Activated T-helper 1 cell treated with anti-CD3 and anti-CD28 coated beads, Interleukin-12 subunit alpha, Interleukin-12 subunit beta, Interleukin-2, Interleukin-4 antibody, amounts not matched to agents 30 ng/mL and 10 ng/mL and 1 ng/mL, durations not matched to agents 14 hours and 24 hours and 36 hours (primary cell): ENCODE data around the gene CFAP97D1. TPM values are rescaled to one million over a fixed set of nuclear protein-coding genes. Genes with fewer than 3 reads are reported as not detected.
A peak's percentile ranks its signal among the peaks of the same experiment; 100 is the strongest.

Experiments
- DNase-seq: peaks from one replicate; pipeline ENCODE4 v3.0.0; 2021; ENCODE audit warnings: low spot score
- H3K27ac Mint-ChIP-seq: one replicate; pipeline ENCODE4 v1.8.0; 2021; ENCODE audit warnings: mild to moderate bottlenecking, mixed read lengths
- H3K27me3 Mint-ChIP-seq: one replicate; pipeline ENCODE4 v1.8.0; 2022; ENCODE audit warnings: mild to moderate bottlenecking, moderate library complexity, mixed read lengths; ENCODE audit not compliant: insufficient read depth
- H3K36me3 Mint-ChIP-seq: one replicate; pipeline ENCODE4 v1.8.0; 2021; ENCODE audit warnings: low read depth, mixed read lengths
- H3K4me1 Mint-ChIP-seq: one replicate; pipeline ENCODE4 v1.8.0; 2021; ENCODE audit warnings: low read depth, mixed read lengths
- H3K4me3 Mint-ChIP-seq: one replicate; pipeline ENCODE4 v1.8.0; 2021; ENCODE audit warnings: mild to moderate bottlenecking, moderate library complexity, mixed read lengths
- H3K9me3 Mint-ChIP-seq: one replicate; pipeline ENCODE4 v1.8.0; 2021; ENCODE audit warnings: mixed read lengths
- intact Hi-C: fragments of 100-400 bp; cut with micrococcal nuclease; formaldehyde crosslinking; loops from one replicate; pipeline ENCODE4 v1.15.1; 2024
- total RNA-seq: library from RNA; stranded (reverse); gene quantifications from 2 replicates; pipeline ENCODE4 v1.2.3, GENCODE V29; 2022

CFAP97D1 gene
- total RNA-seq, 1 donor from 2014 or later, result not detected

- no peak overlapping the region for H3K4me3 Mint-ChIP-seq
- intact Hi-C loops, result no loop called here
- no peak for DNase-seq
- peaks cover 9% of the 10 kb centered on the region for H3K4me1 Mint-ChIP-seq
- no peaks in the 10 kb centered on the region for H3K36me3 Mint-ChIP-seq
- no peak overlapping the region for H3K27ac Mint-ChIP-seq
- no peaks in the 10 kb centered on the region for H3K9me3 Mint-ChIP-seq
- H3K27me3 Mint-ChIP-seq, result peaks cover 38% of the 10 kb centered on the region
These were observed 47.4 kb downstream of the CFAP97D1 start for GRCh38 chr17:43827596-43827995.

GRCh38 chr17:43829738-43830137, 49.5 kb downstream of the CFAP97D1 start:
- Mint-ChIP-seq H3K27me3 (peaks cover 52% of the 10 kb centered on the region), H3K9me3 (peaks cover 4% of the 10 kb centered on the region), H3K4me1 (peaks cover 16% of the 10 kb centered on the region), H3K4me3 (no peak overlapping the region), H3K36me3 (peaks cover 2% of the 10 kb centered on the region), H3K27ac (no peak overlapping the region)
- intact Hi-C loops, result no loop called here
- no peak for DNase-seq

GRCh38 chr17:43830510-43831140, 50.4 kb downstream of the CFAP97D1 start:
- Mint-ChIP-seq H3K4me1 (peaks cover 16% of the 10 kb centered on the region), H3K27me3 (peaks cover 58% of the 10 kb centered on the region), H3K4me3 (no peak overlapping the region), H3K9me3 (peaks cover 4% of the 10 kb centered on the region), H3K27ac (no peak overlapping the region), H3K36me3 (peaks cover 2% of the 10 kb centered on the region)
- DNase-seq, result no peak
- intact Hi-C loops, result no loop called here

GRCh38 chr17:43831633-43832032, 51.4 kb downstream of the CFAP97D1 start:
- Mint-ChIP-seq H3K27ac (no peak overlapping the region), H3K4me3 (peak overlapping the region; percentile 22), H3K27me3 (peaks cover 64% of the 10 kb centered on the region), H3K36me3 (peaks cover 2% of the 10 kb centered on the region), H3K4me1 (peaks cover 16% of the 10 kb centered on the region), H3K9me3 (peaks cover 4% of the 10 kb centered on the region)
- DNase-seq, result no peak
- intact Hi-C loops, result no loop called here

GRCh38 chr17:43832168-43832975, 52.1 kb downstream of the CFAP97D1 start:
- H3K27ac Mint-ChIP-seq, result no peak overlapping the region
- peaks cover 4% of the 10 kb centered on the region for H3K9me3 Mint-ChIP-seq
- H3K4me1 Mint-ChIP-seq, result peaks cover 16% of the 10 kb centered on the region
- peaks cover 64% of the 10 kb centered on the region for H3K27me3 Mint-ChIP-seq
- intact Hi-C loops, result no loop called here
- H3K4me3 Mint-ChIP-seq, result peak overlapping the region; percentile 57
- DNase-seq, result no peak
- peaks cover 2% of the 10 kb centered on the region for H3K36me3 Mint-ChIP-seq

GRCh38 chr17:43832976-43833829, 53.0 kb downstream of the CFAP97D1 start, which contains the start of gene MPP3:
Gene MPP3 (minus strand): TSS chr17:43833146. CDS start chr17:43831906, 1,240 bp downstream.
- intact Hi-C loops, result no loop called here
- H3K27me3 Mint-ChIP-seq, result peaks cover 60% of the 10 kb centered on the region
- DNase-seq, result peak; percentile 27

GRCh38 chr17:43834106-43834505, 53.9 kb downstream of the CFAP97D1 start:
- H3K27me3 Mint-ChIP-seq, result peaks cover 56% of the 10 kb centered on the region
- H3K9me3 Mint-ChIP-seq, result peaks cover 4% of the 10 kb centered on the region
- peaks cover 16% of the 10 kb centered on the region for H3K4me1 Mint-ChIP-seq
- H3K4me3 Mint-ChIP-seq, result peak overlapping the region; percentile 79
- no peak overlapping the region for H3K27ac Mint-ChIP-seq
- intact Hi-C loops, result no loop called here
- no peak for DNase-seq
- H3K36me3 Mint-ChIP-seq, result peaks cover 2% of the 10 kb centered on the region

More at GRCh38 chr17:43832976-43833829, 53.0 kb downstream of the CFAP97D1 start, which contains the start of gene MPP3:
- H3K4me3 Mint-ChIP-seq, result peak within 1 kb of the TSS; percentile 79
- peaks cover 2% of the 10 kb centered on the region for H3K36me3 Mint-ChIP-seq
- H3K9me3 Mint-ChIP-seq, result peaks cover 4% of the 10 kb centered on the region
- no peak within 1 kb of the TSS for H3K27ac Mint-ChIP-seq
- peaks cover 16% of the 10 kb centered on the region for H3K4me1 Mint-ChIP-seq

Other genes with a start within 250 kb of the CFAP97D1 start
- gene ETV4, start 234.1 kb upstream of the CFAP97D1 start, total RNA-seq, result 6.9 and 8.1 TPM in 2 replicates
- 0.10 TPM in 1 of 2 replicates, not detected in the other for gene MEOX1, start 118.5 kb upstream of the CFAP97D1 start, total RNA-seq
- not detected in 2 replicates for gene SOST, start 21.6 kb upstream of the CFAP97D1 start, total RNA-seq
- 11.7 and 12.0 TPM in 2 replicates for gene DUSP3, start 1.5 kb upstream of the CFAP97D1 start, total RNA-seq
- 0.22 and 0.47 TPM in 2 replicates for gene MPP3, start 52.7 kb downstream of the CFAP97D1 start, total RNA-seq
- not detected in 2 replicates for gene CD300LG, start 66.7 kb downstream of the CFAP97D1 start, total RNA-seq
- 0.91 and 1.4 TPM in 2 replicates for gene MPP2, start 127.1 kb downstream of the CFAP97D1 start, total RNA-seq
- not detected in 2 replicates for gene PPY, start 162.0 kb downstream of the CFAP97D1 start, total RNA-seq
- gene PYY, start 173.5 kb downstream of the CFAP97D1 start, total RNA-seq, result 0.36 TPM in 1 of 2 replicates, not detected in the other
- 0.39 and 0.60 TPM in 2 replicates for gene NAGS, start 224.2 kb downstream of the CFAP97D1 start, total RNA-seq
- 31.6 and 32.8 TPM in 2 replicates for gene TMEM101, start 234.5 kb downstream of the CFAP97D1 start, total RNA-seq